Measurements from ENCODE around the gene ZNF83. TPM values are rescaled to one million over a fixed set of nuclear protein-coding genes. Genes with fewer than 3 reads are reported as not detected.
A peak's percentile ranks its signal among the peaks of the same experiment; 100 is the strongest.
"Not testable (repeated sequence)": the region's sequence is repeated elsewhere in the genome, so short reads cannot be mapped to it uniquely, and the experiment has no call there.

ZNF83 gene
- total RNA-seq, 2 donors from 2014 or later = 9.6 to 19.7 TPM

DNA sequence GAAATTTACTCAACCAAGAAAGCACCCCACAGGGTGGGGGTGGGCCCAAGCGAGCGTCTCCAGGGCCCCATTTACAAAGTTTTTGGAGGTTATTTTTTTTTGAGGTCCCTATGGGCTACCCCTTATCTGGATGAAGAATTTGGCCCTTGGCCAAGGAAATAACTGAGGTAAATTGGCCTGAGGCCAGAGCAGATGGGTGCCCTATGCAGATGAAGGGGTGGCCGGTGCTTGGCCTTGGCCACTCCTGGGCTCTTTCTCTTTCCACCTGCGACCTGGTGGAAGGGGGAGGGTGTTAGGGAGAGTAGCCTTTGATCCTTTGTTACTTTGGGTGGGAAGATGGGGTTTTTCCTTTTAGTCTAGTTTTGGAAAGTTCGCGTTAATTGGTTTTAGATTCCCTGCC, 52.6 kb downstream of the ZNF83 start:
- Histone ChIP-seq H3K9ac (ENCODE audit: low read depth in 2 of 2, low read length in 2 of 2) (no peak overlapping the region), H3K36me3 (peaks cover 7% of the 10 kb centered on the region), H3K27ac (no peak overlapping the region), H3K4me3 (no peak overlapping the region), H3K4me1 (no peaks in the 10 kb centered on the region), H3K27me3 (no peaks in the 10 kb centered on the region), H3K9me3 (no peaks in the 10 kb centered on the region)
- DNase-seq = no peak
- intact Hi-C loops (cut with DNase I) = no loop called here
- TF ChIP-seq, protein P1, sequence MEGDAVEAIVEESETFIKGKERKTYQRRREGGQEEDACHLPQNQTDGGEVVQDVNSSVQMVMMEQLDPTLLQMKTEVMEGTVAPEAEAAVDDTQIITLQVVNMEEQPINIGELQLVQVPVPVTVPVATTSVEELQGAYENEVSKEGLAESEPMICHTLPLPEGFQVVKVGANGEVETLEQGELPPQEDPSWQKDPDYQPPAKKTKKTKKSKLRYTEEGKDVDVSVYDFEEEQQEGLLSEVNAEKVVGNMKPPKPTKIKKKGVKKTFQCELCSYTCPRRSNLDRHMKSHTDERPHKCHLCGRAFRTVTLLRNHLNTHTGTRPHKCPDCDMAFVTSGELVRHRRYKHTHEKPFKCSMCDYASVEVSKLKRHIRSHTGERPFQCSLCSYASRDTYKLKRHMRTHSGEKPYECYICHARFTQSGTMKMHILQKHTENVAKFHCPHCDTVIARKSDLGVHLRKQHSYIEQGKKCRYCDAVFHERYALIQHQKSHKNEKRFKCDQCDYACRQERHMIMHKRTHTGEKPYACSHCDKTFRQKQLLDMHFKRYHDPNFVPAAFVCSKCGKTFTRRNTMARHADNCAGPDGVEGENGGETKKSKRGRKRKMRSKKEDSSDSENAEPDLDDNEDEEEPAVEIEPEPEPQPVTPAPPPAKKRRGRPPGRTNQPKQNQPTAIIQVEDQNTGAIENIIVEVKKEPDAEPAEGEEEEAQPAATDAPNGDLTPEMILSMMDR (IDR thresholded peaks at IDR 0.05) = no peak

DNA sequence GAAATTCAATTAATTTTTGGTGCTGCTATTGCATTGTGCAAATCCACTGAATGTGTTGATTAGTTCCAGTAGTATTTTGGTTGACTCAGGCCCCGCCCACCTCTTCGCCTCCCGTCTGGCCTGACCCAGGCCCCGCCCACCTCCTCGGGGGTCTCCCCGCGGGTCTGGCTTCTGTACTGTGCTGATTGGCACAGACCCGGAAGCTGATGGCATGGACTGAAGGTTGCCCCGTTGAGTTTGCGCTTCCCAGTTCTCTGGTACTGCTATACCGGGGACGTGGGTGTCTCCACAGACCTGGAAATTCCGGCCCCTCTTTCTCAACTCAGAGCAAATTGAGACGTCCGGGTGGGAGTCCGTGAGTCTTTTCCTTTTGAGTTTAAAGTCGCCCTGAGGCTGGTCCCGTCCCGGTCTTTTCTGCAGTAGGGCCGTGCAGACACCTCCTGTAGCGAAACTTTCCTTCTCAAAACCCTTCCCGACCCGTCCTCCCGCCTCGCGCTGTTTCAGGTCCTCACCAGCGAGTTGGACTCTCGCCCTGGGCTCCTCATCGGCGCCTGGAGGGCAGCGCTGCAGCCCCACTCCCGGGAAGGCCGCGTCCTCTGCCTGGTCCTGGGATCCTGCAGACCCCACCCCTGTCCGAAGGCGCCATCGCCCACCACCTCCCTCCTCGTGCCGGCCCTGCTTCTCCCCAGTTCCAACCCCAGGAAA, 53.3 kb downstream of the ZNF83 start:
- Histone ChIP-seq H3K27ac (no peak overlapping the region), H3K4me3 (no peak overlapping the region)

DNA sequence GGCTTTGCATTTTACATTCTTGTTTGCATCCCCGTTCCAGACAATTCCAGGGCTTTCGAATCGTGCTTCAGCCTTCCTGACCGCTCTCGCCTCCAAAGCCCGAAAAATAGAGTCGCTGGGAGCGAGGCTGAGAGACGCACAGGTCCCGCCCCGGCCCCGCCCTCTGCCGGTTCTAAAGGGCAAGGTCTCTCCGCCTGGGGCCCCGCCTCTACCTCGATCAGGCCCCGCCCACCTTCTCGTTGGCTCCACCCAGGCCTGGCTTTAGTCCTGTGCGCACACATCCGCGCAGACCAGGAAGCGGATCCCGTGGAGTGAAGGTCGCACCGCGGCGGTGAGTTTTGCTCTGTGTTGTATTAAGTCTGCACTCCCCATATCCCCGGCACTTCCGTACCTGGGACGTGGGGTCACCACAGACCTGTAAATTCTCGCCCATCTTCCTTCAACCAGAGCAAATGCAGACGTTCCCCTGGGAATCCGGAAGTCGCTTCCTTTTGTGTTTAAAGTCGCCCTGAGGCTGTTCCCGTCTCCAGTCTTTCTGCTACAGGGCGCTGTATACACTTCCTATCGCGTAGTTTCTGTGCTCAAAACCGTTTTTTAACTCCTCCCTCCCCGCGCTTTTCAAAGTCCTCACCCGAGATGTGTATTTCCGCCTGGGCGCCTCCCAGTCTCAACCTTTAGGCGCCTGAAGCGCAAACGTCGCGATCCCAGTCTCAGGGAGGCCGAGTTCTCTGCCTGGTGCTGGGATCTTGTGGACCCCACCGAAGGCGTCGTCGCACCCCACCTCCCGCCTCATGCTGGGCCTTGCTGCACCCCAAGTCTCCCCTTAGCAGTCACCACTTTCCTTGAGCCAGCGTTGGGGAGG, 67.9 kb downstream of the ZNF83 start, which contains the start of gene ZNF701:
ZNF701 (plus strand) TSS at position 288 of the 862 bp plus-strand sequence. CDS start 3,861 bp downstream, outside the sequence.
- peak within 1 kb of the TSS; percentile 66 for H3K4me3 ChIP-seq
- TF ChIP-seq, protein P1 (IDR thresholded peaks at IDR 0.05) = no peak
- H3K27ac ChIP-seq = peak within 1 kb of the TSS; percentile 82
- DNase-seq = peak; percentile 97
- peak within 1 kb of the TSS; percentile 81 to 85 for H3K9ac ChIP-seq (ENCODE audit: low read depth in 2 of 2, low read length in 2 of 2)
- no peaks in the 10 kb centered on the region for H3K9me3 ChIP-seq
- H3K27me3 ChIP-seq = no peaks in the 10 kb centered on the region
- H3K36me3 ChIP-seq = no peaks in the 10 kb centered on the region
- intact Hi-C loops (cut with DNase I) = no loop called here
- no peaks in the 10 kb centered on the region for H3K4me1 ChIP-seq

More for the DNA sequence above, 53.3 kb downstream of the ZNF83 start:
- TF ChIP-seq, protein P1 (IDR thresholded peaks at IDR 0.05) = no peak
- intact Hi-C loops (cut with DNase I) = no loop called here
- Histone ChIP-seq H3K27me3 (no peaks in the 10 kb centered on the region), H3K9me3 (no peaks in the 10 kb centered on the region), H3K4me1 (no peaks in the 10 kb centered on the region), H3K36me3 (peaks cover 7% of the 10 kb centered on the region), H3K9ac (ENCODE audit: low read depth in 2 of 2, low read length in 2 of 2) (no peak overlapping the region)
- DNase-seq = no peak

DNA sequence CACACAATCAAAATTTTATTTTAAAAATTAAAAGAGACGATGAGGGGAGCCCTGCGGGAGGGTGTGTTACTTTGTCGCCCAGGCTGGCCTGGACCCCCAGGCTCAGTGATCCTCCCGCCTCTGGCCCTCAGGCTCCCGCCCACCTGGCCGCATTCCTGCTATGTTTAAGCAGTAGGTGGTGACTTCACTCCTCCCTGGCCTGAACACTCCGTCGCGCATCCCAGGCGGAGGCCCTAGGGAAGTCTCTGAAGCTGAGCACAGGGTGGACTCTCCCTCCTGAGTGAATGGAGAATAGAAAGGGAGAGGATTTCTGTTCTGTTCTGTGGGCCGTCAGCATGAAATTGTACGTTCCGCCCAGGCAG, 68.5 kb downstream of the ZNF83 start:
- intact Hi-C loops (cut with DNase I); H3K4me1 ChIP-seq; H3K36me3 ChIP-seq; H3K9me3 ChIP-seq; H3K27me3 ChIP-seq; DNase-seq: not testable (repeated sequence)
- Histone ChIP-seq H3K9ac (ENCODE audit: low read depth in 2 of 2, low read length in 2 of 2) (peak overlapping the region in 1 of 2 donors; percentile 40), H3K4me3 (peak overlapping the region; percentile 66), H3K27ac (peak overlapping the region; percentile 82)

DNA sequence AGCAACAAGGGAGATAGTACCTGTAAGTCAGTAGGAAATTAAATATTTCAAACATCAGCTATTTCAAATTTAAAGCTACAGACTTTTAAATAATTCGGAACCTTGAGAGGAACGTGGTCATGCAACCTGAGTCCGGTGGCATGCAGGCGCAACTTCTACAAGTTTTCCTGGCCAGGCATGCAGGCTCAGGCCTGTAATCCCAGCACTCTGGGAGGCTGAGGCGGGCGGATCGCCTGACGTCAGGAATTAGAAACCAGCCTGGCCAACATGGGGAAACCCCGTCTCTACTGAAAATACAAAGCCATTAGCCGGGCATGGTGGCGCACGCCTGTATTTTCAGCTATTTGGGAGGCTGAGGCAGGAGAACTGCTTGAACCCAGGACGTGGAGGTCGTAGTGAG, 70.2 kb downstream of the ZNF83 start:
- no peak for DNase-seq
- intact Hi-C loops (cut with DNase I) = no loop called here
- no peak overlapping the region for H3K9ac ChIP-seq (ENCODE audit: low read depth in 2 of 2, low read length in 2 of 2)
- TF ChIP-seq, protein P1 (IDR thresholded peaks at IDR 0.05) = no peak
- H3K9me3 ChIP-seq = no peaks in the 10 kb centered on the region
- no peaks in the 10 kb centered on the region for H3K36me3 ChIP-seq
- no peaks in the 10 kb centered on the region for H3K27me3 ChIP-seq
- no peaks in the 10 kb centered on the region for H3K4me1 ChIP-seq
- H3K27ac ChIP-seq = no peak overlapping the region
- H3K4me3 ChIP-seq = no peak overlapping the region

Measured in colonic mucosa (tissue), 4 donors.